Cerebellar nuclear complex (tissue), 1 donor: ENCODE data around the gene ADGRF1.
"Not testable (repeated sequence)": the region's sequence is repeated elsewhere in the genome, so short reads cannot be mapped to it uniquely, and the experiment has no call there.

Source experiments
- DNase-seq, 2 experiments: peaks; one replicate each; lab custom pipeline; 2025; lab: John Stamatoyannopoulos, UW

ADGRF1 gene

GRCh38 chr6:47042275-47042791, at the start of gene ADGRF1:
TSS of gene ADGRF1 (minus strand) at chr6:47042332. CDS start at chr6:47029061, 13,271 bp downstream.
- no peak for DNase-seq

- DNase-seq, result no peak
These were observed 48.7 kb upstream of the ADGRF1 start for GRCh38 chr6:47090881-47091280.

DNA sequence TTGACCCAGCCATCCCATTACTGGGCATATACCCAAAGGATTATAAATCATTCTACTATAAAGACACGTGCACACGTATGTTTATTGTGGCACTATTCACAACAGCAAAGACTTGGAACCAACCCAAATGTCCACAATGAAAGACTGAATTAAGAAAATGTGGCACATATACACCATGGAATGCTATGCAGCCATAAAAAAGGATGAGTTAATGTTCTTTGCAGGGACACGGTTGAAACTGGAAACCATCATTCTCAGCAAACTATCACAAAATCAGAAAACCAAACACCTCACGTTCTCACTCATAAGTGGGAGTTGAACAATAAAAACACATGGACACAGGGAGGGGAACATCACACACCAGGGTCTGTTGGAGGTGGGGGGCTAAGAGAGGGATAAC, 47.3 kb upstream of the ADGRF1 start:
- DNase-seq, result not testable (repeated sequence)

GRCh38 chr6:47086051-47086770, 44.1 kb upstream of the ADGRF1 start:
- no peak for DNase-seq

GRCh38 chr6:47084610-47085009, 42.5 kb upstream of the ADGRF1 start:
- DNase-seq, result no peak

- DNase-seq, result no peak
These were observed 41.5 kb upstream of the ADGRF1 start for GRCh38 chr6:47083586-47084047.

DNA sequence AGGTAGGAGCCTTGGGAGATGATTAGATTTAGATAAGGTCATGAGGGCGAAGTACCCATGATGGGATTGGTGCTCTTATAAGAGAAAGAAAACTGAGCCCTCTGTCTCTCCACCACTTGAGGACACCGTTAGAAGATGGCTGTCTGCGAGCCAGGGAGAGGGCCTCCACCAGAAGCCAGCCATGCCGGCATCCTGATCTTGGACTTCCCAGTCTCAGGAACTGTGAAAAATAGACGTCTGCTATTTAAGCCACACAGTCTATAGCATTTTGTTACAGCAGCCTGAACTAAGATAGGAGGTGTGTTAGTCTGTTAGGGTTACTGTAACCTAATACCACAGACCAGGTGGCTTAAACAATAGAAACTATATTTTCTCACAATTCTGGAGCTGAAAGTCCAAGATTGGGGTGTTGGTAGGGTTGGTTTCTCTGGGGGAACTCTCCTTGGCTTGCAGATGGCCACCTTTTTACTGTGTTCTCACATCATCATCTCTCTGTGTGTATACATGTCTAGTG, 38.0 kb upstream of the ADGRF1 start:
- DNase-seq, result no peak

DNA sequence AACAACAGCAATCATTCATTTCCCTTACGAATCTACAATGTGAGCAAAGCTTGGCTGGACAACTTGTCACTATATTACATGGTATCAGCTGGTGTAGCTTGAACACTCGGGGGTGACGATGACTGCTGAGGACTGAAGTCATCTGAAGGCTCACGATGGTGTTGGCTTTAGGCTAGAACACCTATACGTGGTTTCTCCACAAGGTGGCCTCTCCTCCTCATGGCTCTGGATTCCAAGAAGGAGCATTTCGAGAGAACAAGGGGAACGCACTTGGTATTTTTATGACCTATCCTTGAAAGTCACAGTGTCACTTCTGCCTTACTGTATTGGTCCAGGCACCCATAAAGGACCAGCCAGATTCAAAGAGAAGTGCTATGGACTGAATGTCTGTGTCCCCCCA, 37.5 kb upstream of the ADGRF1 start:
- DNase-seq, result no peak

- no peak for DNase-seq
These were observed 36.9 kb upstream of the ADGRF1 start for GRCh38 chr6:47078991-47079390.

- no peak for DNase-seq
These were observed 34.6 kb upstream of the ADGRF1 start for GRCh38 chr6:47076422-47077344.

DNA sequence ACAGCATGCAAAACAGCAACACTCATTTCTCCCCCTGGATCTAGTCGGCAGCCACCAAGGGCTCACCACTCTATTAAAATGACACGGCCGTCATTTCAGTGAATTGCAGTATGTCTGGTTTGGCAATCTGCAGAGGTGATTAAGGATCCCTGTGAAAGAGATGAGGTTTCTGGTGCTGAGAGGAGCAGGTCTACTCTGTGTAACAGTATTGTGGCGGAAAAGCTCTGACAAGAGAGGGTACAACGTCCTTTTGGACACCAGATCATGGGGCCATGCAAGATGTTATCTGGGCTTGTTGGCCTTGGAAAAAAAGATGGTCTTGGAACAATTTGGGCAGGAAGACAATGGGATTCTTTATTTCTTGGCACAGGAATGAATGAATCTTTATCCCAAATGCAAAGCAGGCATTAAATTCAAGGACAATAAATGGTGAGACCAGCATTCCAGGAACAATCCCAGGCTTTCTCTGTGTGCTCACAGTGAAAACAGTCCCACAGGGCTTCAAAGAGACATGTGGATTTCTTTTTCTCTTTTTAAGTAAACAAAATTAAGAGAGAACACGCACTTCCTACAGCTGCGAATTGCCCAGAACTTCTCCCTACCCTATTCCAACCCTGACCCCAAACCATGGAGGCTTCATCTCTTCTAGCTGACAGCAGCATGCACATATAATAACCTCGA, 33.7 kb upstream of the ADGRF1 start:
- DNase-seq, result no peak

DNA sequence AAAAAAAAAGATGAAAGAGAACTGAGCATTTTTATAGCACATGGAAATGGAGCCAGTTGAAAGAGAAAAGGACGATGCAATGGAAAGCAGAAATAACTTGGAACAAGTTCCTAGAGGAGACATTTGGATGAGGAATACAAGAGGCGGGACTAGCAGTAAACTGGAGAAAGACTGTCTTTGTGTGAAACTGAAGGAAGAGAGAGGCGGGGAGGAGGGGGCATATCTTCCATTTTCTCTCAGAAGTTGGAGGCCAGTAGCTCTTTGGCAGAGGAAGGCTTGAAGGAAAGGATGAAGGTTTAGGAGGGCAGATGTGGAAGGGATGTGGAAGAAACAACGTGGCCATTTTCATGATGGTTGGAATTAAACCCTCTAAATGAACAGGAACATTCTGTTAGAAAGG, 33.0 kb upstream of the ADGRF1 start:
- DNase-seq, result no peak

DNA sequence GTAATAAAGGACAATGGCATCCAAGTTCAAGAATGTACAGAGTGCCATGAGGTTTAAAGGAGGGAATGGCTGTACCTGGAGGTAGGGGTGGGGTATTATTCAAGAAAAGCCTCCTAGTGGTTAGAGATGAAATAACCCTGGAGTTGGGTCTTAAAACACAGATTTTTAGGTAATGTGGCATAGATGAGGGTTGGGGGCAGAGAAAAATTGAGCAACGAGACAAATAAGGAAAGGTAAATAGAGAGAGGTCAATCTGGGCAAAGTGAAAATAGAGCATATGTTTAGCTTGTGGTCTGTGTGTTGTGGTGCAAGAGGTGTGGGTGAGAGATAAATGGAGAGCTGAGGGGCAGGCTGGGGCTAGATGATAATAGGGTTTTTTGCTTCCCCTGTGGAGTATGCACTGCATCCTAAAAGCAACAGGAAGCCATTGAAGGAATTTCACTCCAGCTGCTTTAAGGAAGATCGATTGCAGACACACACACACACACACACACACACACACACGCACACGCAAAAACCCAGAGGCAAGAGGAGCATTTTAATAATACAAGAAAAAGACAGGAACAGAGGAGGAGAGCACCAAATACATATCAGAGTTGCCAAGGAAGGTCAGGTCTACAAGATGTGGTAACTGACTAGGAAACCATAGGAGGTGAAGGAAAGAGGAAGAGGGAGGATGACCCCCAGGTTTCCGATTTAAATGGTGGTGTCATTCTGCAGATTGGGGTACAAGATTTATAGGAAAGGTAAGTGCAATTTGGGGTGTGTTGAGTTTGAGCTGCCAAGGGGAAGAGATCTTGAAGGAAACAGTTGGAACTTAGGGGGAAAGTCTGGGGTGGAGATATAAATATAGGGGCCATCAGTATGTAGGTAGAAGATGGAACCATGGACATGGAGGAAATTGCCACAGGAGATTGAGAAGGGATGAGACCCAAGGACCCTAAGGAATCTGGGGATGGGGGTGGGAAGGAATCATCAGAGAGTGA, 31.3 kb upstream of the ADGRF1 start:
- no peak for DNase-seq

DNA sequence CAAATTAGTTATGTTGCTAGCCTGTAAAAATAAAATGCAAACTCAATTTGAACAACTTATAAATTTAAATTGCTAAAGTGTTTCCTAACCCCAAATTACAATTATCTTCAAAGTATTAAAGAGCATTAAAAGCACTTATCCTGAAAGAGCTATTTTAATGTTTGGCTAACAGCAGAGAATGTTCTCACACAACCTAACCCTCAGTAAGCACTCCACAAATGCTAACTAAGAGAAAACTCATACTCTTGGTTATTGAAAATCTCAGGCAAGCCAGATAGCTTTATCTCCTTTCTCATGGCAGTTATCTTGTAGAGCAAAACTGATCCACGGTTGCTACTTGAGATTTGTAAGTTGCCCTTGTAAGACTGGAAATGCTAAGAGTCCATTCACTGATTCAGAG, 30.5 kb upstream of the ADGRF1 start:
- no peak for DNase-seq

DNA sequence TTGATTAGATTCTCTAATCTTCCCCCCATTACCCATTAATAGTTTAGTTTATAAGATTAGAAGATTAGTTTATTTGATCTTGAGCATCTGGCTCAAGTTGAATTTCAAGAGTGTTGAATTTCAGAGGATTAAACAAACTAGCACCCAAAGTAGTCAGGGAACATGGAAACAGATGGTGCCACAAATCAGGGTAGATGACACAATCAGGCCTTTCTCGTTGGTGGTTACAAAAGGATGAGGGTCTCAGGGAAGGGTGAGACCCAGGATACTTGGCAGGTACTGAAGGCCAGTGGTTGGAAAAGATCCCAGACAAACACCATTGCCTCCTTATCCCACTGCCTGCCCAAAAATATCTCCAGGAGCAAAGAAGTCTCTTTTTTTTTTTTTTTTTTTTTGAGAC, 29.5 kb upstream of the ADGRF1 start:
- no peak for DNase-seq

- DNase-seq, result no peak
These were observed 28.3 kb upstream of the ADGRF1 start for GRCh38 chr6:47070461-47070860.

DNA sequence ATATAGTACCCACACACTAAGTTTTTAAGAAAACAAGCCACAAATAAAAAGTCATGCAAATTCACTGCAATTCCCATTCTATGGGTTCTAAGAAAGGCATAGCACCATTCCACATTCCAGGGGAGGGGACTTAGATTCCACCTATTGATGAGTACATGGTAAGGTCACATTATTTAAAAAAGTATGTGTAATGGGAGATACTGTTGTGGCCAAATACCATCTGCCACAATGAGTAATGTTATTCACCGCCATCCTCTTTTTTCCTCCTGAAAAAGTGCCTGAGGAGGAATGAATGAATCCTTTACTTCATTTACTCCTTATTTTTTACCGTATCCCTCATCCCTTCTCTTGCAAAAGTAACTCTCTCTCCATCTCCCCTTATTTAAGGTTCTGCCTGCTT, 27.0 kb upstream of the ADGRF1 start:
- DNase-seq, result no peak

DNA sequence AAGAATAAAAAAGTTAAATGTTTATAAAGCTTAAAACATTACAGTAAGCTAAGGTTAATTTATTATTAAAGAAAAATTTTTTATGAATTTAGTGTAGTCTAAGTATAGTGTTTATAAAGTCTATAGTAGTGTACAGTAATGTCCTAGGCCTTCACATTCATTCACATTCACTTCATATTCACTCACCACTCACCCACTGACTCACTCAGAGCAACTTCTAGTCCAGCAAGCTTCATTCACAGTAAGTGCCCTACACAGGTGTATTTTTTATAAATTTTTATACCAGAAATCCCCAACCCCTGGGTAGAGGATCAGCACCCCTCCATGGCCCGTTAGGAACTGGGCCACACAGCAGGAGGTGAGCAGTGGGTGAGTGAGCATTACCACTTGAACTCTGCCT, 24.3 kb upstream of the ADGRF1 start:
- no peak for DNase-seq

- no peak for DNase-seq
These were observed 22.1 kb upstream of the ADGRF1 start for GRCh38 chr6:47064274-47064673.

DNA sequence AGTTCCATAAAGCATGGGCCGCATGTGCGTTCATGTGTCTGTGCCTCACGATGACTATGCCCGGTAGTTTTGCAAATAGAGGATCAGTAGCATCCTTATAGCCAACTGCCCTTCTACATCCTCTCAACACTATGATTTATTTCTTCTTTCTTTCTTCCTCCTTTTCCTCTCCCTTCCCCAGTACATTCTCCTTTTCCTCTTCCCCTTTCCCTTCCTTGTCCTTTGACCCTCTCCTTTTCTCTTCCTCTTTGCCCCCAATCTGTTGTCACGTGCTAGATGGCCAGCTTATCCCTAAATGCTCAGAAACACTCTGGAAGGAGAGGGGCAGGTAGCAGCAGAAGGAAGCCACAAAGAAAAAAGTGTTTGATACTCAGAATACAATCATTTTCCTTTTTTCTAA, 20.2 kb upstream of the ADGRF1 start:
- no peak for DNase-seq
